MCF 10A (cell line): ENCODE measurements around the gene VPS45. TPM values are rescaled to one million over a fixed set of nuclear protein-coding genes. Genes with fewer than 3 reads are reported as not detected.

Source experiments
- BruUV-seq: library from RNA; stranded (reverse); fragments of 400-500 nt; replicated peaks from 2 replicates; lab custom pipeline; 2021; lab: Mats Ljungman, UMichigan
- CTCF ChIA-PET: fragments of 300-600 bp; sonication (Branson Sonifier 250); formaldehyde crosslinking; extraction: SDS; loops from one replicate; lab custom pipeline; 2021; ENCODE audit warnings: antibody characterized with exemption, inconsistent platforms; lab: Yijun Ruan, JAX
- POLR2A ChIA-PET: fragments of 300-600, 350-650 bp; sonication (Branson Sonifier 250); formaldehyde crosslinking; extraction: SDS; loops from one replicate; lab custom pipeline; 2020; ENCODE audit warnings: antibody characterized with exemption, inconsistent platforms; lab: Yijun Ruan, JAX
- DNase-seq: peaks from one replicate; pipeline ENCODE4 v3.0.0-alpha.2; 2018; ENCODE audit not compliant: unreplicated experiment
- H3K27ac Mint-ChIP-seq: one replicate; pipeline ENCODE4 v1.8.0; 2022; ENCODE audit warnings: mild to moderate bottlenecking, low read depth, mixed read lengths; ENCODE audit not compliant: unreplicated experiment
- H3K27me3 Mint-ChIP-seq: one replicate; pipeline ENCODE4 v1.8.0; 2022; ENCODE audit warnings: mixed read lengths; ENCODE audit not compliant: insufficient read depth, unreplicated experiment
- H3K36me3 Mint-ChIP-seq: one replicate; pipeline ENCODE4 v1.8.0; 2022; ENCODE audit warnings: mild to moderate bottlenecking, moderate library complexity, mixed read lengths; ENCODE audit not compliant: insufficient read depth, unreplicated experiment
- H3K4me1 Mint-ChIP-seq: one replicate; pipeline ENCODE4 v1.8.0; 2022; ENCODE audit warnings: mixed read lengths; ENCODE audit not compliant: insufficient read depth, unreplicated experiment
- H3K4me3 Mint-ChIP-seq: one replicate; pipeline ENCODE4 v1.8.0; 2022; ENCODE audit warnings: mild to moderate bottlenecking, moderate library complexity, mixed read lengths; ENCODE audit not compliant: unreplicated experiment
- H3K9me3 Mint-ChIP-seq: one replicate; pipeline ENCODE4 v1.8.0; 2022; ENCODE audit warnings: mixed read lengths; ENCODE audit not compliant: unreplicated experiment
- CTCF ChIP-seq: fragments of 200-600 bp; IDR thresholded peaks from one replicate; pipeline ENCODE4 v1.8.0; 2022; ENCODE audit warnings: antibody characterized with exemption, mild to moderate bottlenecking; ENCODE audit not compliant: unreplicated experiment
- intact Hi-C: fragments of 100-400 bp; cut with micrococcal nuclease; formaldehyde crosslinking; loops from 2 replicates; pipeline ENCODE4 v1.14.1; 2022
- total RNA-seq: library from RNA; stranded (reverse); gene quantifications from 2 replicates; pipeline ENCODE4 v1.2.3, GENCODE V29; 2022

The VPS45 gene
- total RNA-seq, 1 experiment from 2014 or later: 35.1 TPM

DNA sequence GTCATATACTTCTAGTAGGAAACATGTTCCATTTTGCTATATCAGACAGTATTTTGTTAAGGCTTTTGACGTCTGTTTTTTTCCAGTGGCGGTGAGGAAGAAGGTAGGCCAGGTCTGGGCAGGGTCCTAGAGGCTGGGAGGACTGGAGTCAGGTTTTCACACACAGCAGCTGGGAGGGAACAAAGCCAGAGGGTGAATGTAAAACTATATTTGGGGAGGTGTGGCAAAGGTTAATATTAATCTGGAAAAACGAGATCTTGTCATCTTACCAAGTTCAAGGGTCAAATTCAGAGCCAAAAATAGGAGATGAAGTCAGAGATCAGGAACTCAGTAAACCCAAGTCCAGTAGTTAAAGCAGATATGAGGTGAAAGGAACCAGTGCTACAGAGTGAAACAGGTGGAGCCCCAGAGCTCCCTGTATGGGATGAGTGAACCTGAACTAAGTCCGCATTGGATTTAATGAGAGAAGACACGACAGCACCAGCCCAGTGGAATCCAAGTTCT is 46.3 kb upstream of the VPS45 start:
- H3K4me3 Mint-ChIP-seq: no peak overlapping the region

DNA sequence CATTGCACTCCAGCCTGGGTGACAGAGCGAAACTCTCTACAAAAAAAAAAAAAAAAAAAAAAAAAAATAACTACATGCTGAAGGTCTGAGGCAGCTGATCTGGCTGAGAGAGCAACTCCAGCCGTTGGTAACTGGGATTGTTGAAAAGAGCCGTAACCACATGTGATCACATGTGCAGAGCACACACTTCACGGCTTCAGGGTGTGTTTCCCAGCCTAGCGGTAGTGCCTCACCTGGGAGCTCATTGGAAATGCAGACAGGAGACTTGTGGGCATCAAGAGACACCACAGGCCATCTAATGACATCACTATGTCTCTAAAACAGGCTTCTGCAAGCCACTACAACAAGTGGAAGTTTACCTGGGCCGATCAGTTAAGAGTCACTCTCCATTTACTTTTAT is 45.2 kb upstream of the VPS45 start:
- ChIA-PET CTCF (interaction anchor here (1.3 kb wide), 1 partner anchor 60 kb away, joined by 6 read pairs; no protein-coding TSS in a partner anchor), POLR2A (interaction anchor here (11.7 kb wide), 1 partner anchor 13 kb away, joined by 123 read pairs; the partner anchor contains the start of gene OTUD7B)
- no peaks in the 10 kb centered on the region for H3K9me3 Mint-ChIP-seq
- H3K4me3 Mint-ChIP-seq: no peak overlapping the region
- H3K36me3 Mint-ChIP-seq: no peaks in the 10 kb centered on the region
- intact Hi-C loops: no loop called here
- BruUV-seq: no TSS peak
- peaks cover 10% of the 10 kb centered on the region for H3K4me1 Mint-ChIP-seq
- H3K27ac Mint-ChIP-seq: no peak overlapping the region
- DNase-seq: no peak
- TF ChIP-seq CTCF: no peak
- no peaks in the 10 kb centered on the region for H3K27me3 Mint-ChIP-seq

More for the DNA sequence above, 46.3 kb upstream of the VPS45 start:
- TF ChIP-seq CTCF: no peak
- POLR2A ChIA-PET: interaction anchor here (0.6 to 11.7 kb wide), 7 partner anchors 8 to 605 kb away, joined by 3 to 123 read pairs (median 3); partner anchors contain the start of gene OTUD7B
- DNase-seq: no peak
- intact Hi-C loops: no loop called here
- Mint-ChIP-seq H3K4me1 (peaks cover 10% of the 10 kb centered on the region), H3K27me3 (no peaks in the 10 kb centered on the region), H3K36me3 (no peaks in the 10 kb centered on the region), H3K27ac (peak overlapping the region; percentile 65), H3K9me3 (no peaks in the 10 kb centered on the region)
- CTCF ChIA-PET: interaction anchor here (1.2 kb wide), 1 partner anchor 8 kb away, joined by 4 read pairs; no protein-coding TSS in a partner anchor
- BruUV-seq: no TSS peak

GRCh38 chr1:150024156-150024555 is 43.4 kb upstream of the VPS45 start:
- no peak for TF ChIP-seq CTCF
- no peaks in the 10 kb centered on the region for H3K27me3 Mint-ChIP-seq
- H3K36me3 Mint-ChIP-seq: no peaks in the 10 kb centered on the region
- no peaks in the 10 kb centered on the region for H3K9me3 Mint-ChIP-seq
- H3K4me1 Mint-ChIP-seq: peaks cover 10% of the 10 kb centered on the region
- H3K27ac Mint-ChIP-seq: no peak overlapping the region
- DNase-seq: no peak
- POLR2A ChIA-PET: interaction anchor here (1.0 to 11.7 kb wide), 2 partner anchors 11 to 15 kb away, joined by 3 to 123 read pairs; partner anchors contain the start of gene OTUD7B
- no peak overlapping the region for H3K4me3 Mint-ChIP-seq
- CTCF ChIA-PET: interaction anchor here (0.7 to 1.2 kb wide), 3 partner anchors 9 to 27 kb away, joined by 3 to 4 read pairs (median 3); no protein-coding TSS in a partner anchor
- intact Hi-C loops: no loop called here
- no TSS peak for BruUV-seq

GRCh38 chr1:150028322-150028721 is 39.3 kb upstream of the VPS45 start:
- ChIA-PET POLR2A (interaction anchor here (1.4 to 11.7 kb wide), 3 partner anchors 7 to 19 kb away, joined by 4 to 123 read pairs (median 7); partner anchors contain the start of gene OTUD7B), CTCF (interaction anchor here (0.7 kb wide), 1 partner anchor 85 kb away, joined by 3 read pairs; no protein-coding TSS in a partner anchor)
- Mint-ChIP-seq H3K27ac (no peak overlapping the region), H3K4me3 (no peak overlapping the region), H3K36me3 (no peaks in the 10 kb centered on the region), H3K9me3 (peaks cover 9% of the 10 kb centered on the region), H3K27me3 (no peaks in the 10 kb centered on the region), H3K4me1 (no peaks in the 10 kb centered on the region)
- no peak for TF ChIP-seq CTCF
- DNase-seq: no peak
- BruUV-seq: no TSS peak
- intact Hi-C loops: no loop called here
